ENCODE results near the gene AFMID.

The AFMID gene

DNA sequence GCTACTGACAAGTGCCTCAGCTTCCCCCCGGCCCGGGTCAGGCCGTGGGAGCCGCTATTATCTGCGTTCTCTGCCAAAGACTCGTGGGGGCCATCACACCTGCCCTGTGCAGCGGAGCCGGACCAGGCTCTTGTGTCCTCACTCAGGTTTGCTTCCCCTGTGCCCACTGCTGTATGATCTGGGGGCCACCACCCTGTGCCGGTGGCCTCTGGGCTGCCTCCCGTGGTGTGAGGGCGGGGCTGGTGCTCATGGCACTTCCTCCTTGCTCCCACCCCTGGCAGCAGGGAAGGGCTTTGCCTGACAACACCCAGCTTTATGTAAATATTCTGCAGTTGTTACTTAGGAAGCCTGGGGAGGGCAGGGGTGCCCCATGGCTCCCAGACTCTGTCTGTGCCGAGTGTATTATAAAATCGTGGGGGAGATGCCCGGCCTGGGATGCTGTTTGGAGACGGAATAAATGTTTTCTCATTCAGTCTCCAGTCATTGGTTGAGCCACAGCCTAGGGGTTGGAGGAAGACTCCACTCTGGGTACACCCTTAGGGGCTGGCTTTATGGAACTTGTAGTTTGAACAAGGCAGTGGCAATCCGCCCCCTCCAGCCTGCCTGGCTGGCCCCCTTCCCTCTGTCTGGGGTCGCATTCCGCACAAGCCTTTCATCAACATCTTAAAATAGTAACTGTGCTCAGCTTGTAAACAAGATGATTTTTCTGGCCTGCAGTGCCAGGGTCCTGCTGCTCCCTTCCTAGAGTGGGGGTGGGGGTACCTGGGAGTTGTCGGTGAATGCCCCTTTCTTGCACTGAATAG, 14.7 kb upstream of the AFMID start:
- DNase-seq (ENCODE audit: extremely low read depth, insufficient read length), result no peak
- Histone ChIP-seq H3K4me3 (replicated peaks; ENCODE audit: low read depth, low read length) (peak overlapping the region; percentile 97), H3K36me3 (ENCODE audit: control insufficient read depth, insufficient read depth, low read length) (peaks cover 44% of the 10 kb centered on the region), H3K27me3 (replicated peaks; ENCODE audit: control insufficient read depth, insufficient read depth, low read length) (no peaks in the 10 kb centered on the region)
- TF ChIP-seq, protein P1, sequence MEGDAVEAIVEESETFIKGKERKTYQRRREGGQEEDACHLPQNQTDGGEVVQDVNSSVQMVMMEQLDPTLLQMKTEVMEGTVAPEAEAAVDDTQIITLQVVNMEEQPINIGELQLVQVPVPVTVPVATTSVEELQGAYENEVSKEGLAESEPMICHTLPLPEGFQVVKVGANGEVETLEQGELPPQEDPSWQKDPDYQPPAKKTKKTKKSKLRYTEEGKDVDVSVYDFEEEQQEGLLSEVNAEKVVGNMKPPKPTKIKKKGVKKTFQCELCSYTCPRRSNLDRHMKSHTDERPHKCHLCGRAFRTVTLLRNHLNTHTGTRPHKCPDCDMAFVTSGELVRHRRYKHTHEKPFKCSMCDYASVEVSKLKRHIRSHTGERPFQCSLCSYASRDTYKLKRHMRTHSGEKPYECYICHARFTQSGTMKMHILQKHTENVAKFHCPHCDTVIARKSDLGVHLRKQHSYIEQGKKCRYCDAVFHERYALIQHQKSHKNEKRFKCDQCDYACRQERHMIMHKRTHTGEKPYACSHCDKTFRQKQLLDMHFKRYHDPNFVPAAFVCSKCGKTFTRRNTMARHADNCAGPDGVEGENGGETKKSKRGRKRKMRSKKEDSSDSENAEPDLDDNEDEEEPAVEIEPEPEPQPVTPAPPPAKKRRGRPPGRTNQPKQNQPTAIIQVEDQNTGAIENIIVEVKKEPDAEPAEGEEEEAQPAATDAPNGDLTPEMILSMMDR (IDR thresholded peaks at IDR 0.05; ENCODE audit: insufficient read depth, low read length, poor library complexity, severe bottlenecking), result no peak

DNA sequence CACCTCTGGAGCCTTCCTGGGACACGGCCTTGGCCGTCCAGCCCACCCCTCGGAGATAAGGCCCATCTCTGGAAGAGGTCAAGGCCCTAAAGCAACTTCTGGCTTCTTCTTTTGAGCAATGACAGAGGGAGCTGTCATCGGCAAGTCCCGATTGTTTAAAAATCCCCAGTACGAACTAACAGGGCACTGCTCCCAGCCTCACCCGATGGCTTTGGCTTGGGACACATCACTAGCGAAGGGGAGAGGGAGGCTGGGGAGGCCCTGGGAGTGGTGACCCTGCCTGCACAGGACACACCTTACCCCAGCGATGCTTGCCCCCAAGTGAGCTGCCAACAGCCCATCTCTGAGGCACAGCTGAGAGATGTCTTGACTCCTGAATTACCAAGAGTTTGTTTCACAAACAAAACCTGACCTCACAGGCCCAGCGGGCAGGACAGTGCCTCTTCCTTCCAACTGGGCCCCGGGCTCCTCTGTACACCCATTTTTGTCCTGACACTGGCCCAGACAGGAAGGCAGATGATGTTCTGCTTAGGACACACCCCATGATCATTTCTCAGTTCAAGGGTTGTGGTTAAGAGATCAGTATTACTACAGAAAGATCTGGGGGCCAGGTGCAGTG, 14.0 kb upstream of the AFMID start:
- no peaks in the 10 kb centered on the region for H3K27me3 ChIP-seq (replicated peaks; ENCODE audit: control insufficient read depth, insufficient read depth, low read length)
- H3K4me3 ChIP-seq (replicated peaks; ENCODE audit: low read depth, low read length), result peak overlapping the region; percentile 97
- peaks cover 44% of the 10 kb centered on the region for H3K36me3 ChIP-seq (ENCODE audit: control insufficient read depth, insufficient read depth, low read length)
- peak; percentile 71 for DNase-seq (ENCODE audit: extremely low read depth, insufficient read length)
- TF ChIP-seq, protein P1 (IDR thresholded peaks at IDR 0.05; ENCODE audit: insufficient read depth, low read length, poor library complexity, severe bottlenecking), result no peak

DNA sequence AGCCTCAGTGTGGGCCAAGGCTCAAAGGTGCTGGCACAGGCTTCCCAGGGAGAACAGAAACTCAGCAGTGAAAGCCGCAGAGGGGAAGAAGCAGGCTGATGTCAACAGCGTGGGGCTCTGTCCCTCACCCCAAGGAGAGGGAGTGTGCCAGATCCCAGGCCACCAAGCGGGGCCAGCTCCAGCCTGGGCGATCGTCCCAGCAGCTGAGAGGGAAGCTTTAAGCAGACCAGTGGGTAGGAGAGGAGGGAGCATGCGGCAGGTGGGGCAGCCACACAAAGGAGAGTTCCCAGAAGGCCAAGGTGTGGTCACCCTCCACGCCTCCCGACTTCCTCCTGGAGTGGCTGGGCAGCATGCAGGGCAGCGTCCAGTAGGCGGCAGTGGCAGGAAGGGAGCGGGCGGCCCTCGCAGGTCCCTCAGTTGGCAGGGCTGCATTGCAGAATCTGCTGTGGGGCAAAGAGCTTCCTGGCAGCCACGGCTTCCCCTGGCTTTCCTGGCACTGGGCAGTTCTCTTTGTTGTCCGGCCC, 12.8 kb upstream of the AFMID start:
- Histone ChIP-seq H3K27me3 (replicated peaks; ENCODE audit: control insufficient read depth, insufficient read depth, low read length) (no peaks in the 10 kb centered on the region), H3K36me3 (ENCODE audit: control insufficient read depth, insufficient read depth, low read length) (peaks cover 47% of the 10 kb centered on the region), H3K4me3 (replicated peaks; ENCODE audit: low read depth, low read length) (no peak overlapping the region)
- no peak for DNase-seq (ENCODE audit: extremely low read depth, insufficient read length)
- TF ChIP-seq, protein P1 (IDR thresholded peaks at IDR 0.05; ENCODE audit: insufficient read depth, low read length, poor library complexity, severe bottlenecking), result peak; percentile 17

DNA sequence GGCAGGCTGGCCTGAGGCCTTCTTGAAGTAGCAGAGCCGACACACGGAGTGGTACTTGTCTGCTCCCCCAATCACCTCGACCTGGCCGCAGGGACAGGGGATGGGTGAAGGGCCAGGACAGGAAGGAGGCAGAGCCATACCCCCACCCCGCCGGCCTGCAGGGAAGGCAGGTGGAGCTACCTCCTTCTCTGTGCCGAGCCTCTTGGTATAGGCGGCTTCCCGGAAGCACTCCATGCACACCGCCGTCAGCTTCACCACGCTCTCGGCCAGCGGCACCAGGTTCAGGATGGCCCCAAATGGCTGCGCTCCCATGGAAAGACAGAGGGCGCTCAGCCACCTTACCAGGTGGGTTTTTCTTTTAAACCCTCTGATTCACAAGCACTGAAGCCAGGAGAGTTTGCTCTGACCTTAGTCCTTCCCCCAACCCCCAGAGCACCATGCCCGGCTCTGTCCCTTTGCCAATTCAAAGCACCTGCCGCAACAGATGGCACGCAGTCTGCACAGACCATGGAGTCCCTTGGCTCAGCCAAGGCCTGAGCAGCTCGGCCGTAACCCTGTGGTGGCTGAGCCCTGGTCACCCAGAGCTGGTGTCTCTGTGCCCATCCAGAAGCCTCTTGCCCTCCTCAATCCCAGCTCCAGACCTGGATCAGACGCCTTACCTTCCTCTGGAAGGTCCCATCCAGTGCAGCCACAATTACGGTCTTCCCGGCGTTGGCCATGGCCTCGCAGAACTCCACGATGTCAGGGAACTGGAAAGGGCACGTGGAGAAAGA, 12.1 kb upstream of the AFMID start:
- no peak overlapping the region for H3K4me3 ChIP-seq (replicated peaks; ENCODE audit: low read depth, low read length)
- no peaks in the 10 kb centered on the region for H3K27me3 ChIP-seq (replicated peaks; ENCODE audit: control insufficient read depth, insufficient read depth, low read length)
- no peak for DNase-seq (ENCODE audit: extremely low read depth, insufficient read length)
- peaks cover 41% of the 10 kb centered on the region for H3K36me3 ChIP-seq (ENCODE audit: control insufficient read depth, insufficient read depth, low read length)
- TF ChIP-seq, protein P1 (IDR thresholded peaks at IDR 0.05; ENCODE audit: insufficient read depth, low read length, poor library complexity, severe bottlenecking), result peak; percentile 1

DNA sequence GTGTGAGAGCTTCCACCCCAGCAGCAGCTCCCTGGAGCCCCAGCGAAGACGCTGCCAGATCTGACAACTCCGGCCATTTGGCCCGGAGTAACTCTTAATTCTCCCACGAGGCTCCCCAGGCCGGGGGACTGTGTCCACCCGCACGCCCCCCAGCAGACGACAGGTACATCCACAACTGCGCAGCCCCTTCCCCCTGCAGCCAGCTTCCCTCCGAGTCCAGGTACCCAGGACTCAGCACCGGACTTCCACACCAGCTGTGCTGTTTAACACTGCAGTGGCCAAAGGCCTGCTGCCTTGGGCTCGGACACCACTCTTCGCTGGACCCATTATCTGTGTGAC, 11.6 kb upstream of the AFMID start:
- H3K4me3 ChIP-seq (replicated peaks; ENCODE audit: low read depth, low read length), result no peak overlapping the region
- H3K36me3 ChIP-seq (ENCODE audit: control insufficient read depth, insufficient read depth, low read length), result peaks cover 40% of the 10 kb centered on the region
- TF ChIP-seq, protein P1 (IDR thresholded peaks at IDR 0.05; ENCODE audit: insufficient read depth, low read length, poor library complexity, severe bottlenecking), result no peak
- no peak for DNase-seq (ENCODE audit: extremely low read depth, insufficient read length)
- no peaks in the 10 kb centered on the region for H3K27me3 ChIP-seq (replicated peaks; ENCODE audit: control insufficient read depth, insufficient read depth, low read length)

All from GM06990 (cell line).